Measurements from ENCODE around the gene CMTM1.

GRCh38 chr16:66600477-66600876 lies 34.2 kb downstream of the CMTM1 start:
- TF ChIP-seq CTCF (IDR thresholded peaks at IDR 0.05; ENCODE audit: low read depth, low read length, poor library complexity, severe bottlenecking) = no peak
- no peak for TF ChIP-seq EZH2phosphoT487 (IDR thresholded peaks at IDR 0.05; ENCODE audit: borderline replicate concordance, low read length)
